ENCODE results near the gene SLC7A11. TPM values are rescaled to one million over a fixed set of nuclear protein-coding genes. Genes with fewer than 3 reads are reported as not detected.

SLC7A11 gene
- total RNA-seq, 4 donors from 2014 or later: 6.2 to 39.8 (median 8.8) TPM

DNA sequence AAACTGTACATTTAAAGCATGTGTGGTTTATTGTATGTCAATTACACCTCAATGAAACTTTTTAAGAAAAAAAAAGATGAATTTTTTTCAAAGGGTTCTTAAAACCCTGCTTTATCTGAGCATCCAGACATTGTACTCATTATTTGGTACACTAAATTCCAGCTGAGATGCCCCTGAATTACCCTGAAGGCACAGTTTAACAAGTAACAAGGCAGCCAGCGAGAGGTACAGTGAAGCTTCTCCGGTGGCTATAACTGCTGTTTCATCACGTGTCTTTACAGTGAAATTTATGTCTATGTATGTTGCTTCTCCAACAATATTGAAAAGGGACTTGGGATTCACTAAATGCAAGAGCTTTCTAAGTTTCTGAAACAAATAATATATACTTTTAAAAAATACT lies 15.8 kb downstream of the SLC7A11 start:
- Histone ChIP-seq H3K36me3 (no peaks in the 10 kb centered on the region), H3K27me3 (no peaks in the 10 kb centered on the region), H3K27ac (no peak overlapping the region), H3K9me3 (no peaks in the 10 kb centered on the region), H3K4me1 (peaks cover 10% of the 10 kb centered on the region in 2 donors), H3K4me3 (replicated peaks in 1 of 3) (no peak overlapping the region)
- intact Hi-C loops (cut with DNase I): no loop called here
- DNase-seq: no peak
- 89 to 95% methylated on average over 3 of the region's 3 CpGs for WGBS, 2 donors
- TF ChIP-seq, protein P1, sequence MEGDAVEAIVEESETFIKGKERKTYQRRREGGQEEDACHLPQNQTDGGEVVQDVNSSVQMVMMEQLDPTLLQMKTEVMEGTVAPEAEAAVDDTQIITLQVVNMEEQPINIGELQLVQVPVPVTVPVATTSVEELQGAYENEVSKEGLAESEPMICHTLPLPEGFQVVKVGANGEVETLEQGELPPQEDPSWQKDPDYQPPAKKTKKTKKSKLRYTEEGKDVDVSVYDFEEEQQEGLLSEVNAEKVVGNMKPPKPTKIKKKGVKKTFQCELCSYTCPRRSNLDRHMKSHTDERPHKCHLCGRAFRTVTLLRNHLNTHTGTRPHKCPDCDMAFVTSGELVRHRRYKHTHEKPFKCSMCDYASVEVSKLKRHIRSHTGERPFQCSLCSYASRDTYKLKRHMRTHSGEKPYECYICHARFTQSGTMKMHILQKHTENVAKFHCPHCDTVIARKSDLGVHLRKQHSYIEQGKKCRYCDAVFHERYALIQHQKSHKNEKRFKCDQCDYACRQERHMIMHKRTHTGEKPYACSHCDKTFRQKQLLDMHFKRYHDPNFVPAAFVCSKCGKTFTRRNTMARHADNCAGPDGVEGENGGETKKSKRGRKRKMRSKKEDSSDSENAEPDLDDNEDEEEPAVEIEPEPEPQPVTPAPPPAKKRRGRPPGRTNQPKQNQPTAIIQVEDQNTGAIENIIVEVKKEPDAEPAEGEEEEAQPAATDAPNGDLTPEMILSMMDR (IDR thresholded peaks at IDR 0.05): no peak
- TF ChIP-seq POLR2A (IDR thresholded peaks at IDR 0.05): no peak

DNA sequence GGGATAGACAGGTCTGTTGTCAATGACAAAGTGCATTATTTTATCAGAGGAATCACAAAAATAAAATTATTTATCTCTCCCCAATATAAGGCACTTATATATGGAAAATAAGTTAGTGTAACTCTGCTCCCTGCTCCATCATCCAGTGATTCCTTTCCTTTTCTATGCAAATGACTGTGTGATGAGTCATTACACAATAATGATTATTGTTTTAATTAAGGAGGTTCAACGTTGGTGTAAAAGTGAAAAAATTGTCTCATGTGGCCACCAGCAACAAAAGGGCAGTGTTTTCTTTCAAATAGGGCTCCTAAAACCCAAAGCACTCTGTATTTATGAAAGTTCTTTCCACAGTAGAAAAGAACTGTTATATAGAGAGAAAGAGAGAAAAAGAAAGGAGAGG lies 16.7 kb downstream of the SLC7A11 start:
- TF ChIP-seq, protein P1 (IDR thresholded peaks at IDR 0.05): no peak
- TF ChIP-seq POLR2A (IDR thresholded peaks at IDR 0.05): no peak
- intact Hi-C loops (cut with DNase I): no loop called here
- H3K36me3 ChIP-seq: no peaks in the 10 kb centered on the region
- no peak overlapping the region for H3K27ac ChIP-seq
- WGBS, 2 donors: 36 to 44% methylated on average over 1 of the region's 1 CpG
- no peaks in the 10 kb centered on the region for H3K27me3 ChIP-seq
- no peak overlapping the region for H3K4me3 ChIP-seq (replicated peaks in 1 of 3)
- no peak for DNase-seq
- H3K9me3 ChIP-seq: no peaks in the 10 kb centered on the region
- peaks cover 10% of the 10 kb centered on the region in 2 donors for H3K4me1 ChIP-seq

DNA sequence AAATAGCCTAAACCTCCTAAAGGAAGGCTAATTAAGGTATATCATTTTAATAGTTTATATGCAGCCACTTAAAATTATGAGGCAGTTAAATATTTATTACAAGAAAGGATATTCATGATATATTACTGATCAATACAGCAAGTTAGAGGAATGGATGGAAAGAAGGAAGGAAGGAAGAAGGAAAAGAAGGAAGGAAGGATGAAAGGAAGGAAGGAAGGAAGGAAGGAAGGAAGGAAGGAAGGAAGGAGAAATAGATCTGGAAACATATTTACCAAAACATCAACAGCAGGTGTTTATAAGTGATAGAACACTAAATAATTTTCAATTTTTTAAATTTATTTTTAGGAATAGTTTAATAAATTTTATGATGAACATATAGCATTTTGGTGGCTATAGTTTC lies 17.5 kb downstream of the SLC7A11 start:
- intact Hi-C loops (cut with DNase I): no loop called here
- no peak for DNase-seq
- no peaks in the 10 kb centered on the region for H3K36me3 ChIP-seq

DNA sequence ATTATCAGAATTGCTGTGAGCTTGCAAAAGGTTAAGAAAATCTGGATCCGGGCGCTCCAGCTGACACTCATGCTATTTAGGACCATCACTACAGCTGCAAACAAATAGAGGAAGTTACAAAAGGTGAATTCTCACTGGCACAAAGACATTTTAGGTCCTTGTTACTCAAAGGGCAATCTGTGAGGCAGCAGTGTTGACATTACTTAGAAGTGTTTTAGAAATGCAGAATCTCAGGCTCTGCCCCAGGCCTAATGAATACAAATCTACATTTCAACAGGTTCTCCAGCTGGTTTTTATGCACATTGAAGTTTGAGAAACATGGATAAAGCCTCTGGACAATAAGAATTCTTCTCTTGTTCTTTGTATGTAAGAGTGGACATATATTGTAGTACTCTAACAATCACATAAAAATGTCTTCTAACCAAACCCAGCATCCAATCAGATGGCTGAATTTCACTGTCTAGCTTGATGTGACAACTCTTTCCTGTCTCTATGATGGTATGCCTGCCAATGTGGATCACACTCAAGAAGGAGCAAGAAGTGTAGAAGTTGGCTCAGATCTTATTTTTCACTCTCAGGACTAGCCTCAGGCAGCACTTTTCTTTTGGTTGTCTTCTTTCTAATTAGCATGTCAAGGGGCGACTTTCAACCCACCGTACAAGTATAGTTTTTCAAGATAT lies 18.8 kb downstream of the SLC7A11 start:
- intact Hi-C loops (cut with DNase I): no loop called here
- 87 to 89% methylated on average over 4 of the region's 4 CpGs for WGBS, 2 donors

More for the DNA sequence above, 17.5 kb downstream of the SLC7A11 start:
- Histone ChIP-seq H3K27ac (no peak overlapping the region), H3K27me3 (no peaks in the 10 kb centered on the region), H3K4me3 (replicated peaks in 1 of 3) (no peak overlapping the region), H3K9me3 (no peaks in the 10 kb centered on the region), H3K4me1 (peaks cover 10% of the 10 kb centered on the region in 2 donors)
- TF ChIP-seq, protein P1 (IDR thresholded peaks at IDR 0.05): no peak
- no peak for TF ChIP-seq POLR2A (IDR thresholded peaks at IDR 0.05)

DNA sequence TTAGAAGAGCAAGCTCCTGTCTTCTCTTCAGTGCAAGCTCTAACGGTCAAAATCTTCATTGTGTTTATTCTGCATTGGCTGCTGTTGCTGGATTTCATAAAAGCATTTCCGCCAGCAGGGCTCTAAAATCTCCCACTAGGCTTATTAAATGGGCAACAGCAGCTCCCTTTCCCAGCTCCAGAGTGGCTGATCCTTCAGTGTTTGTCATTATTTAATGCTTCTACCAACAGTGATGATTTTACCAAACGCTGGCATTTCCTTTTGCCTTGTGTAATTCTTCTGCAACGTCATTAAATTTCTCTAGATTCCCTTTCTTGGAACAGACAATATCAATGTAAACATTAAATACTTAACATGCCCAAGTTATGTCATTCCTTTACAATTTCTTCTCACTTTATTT lies 20.1 kb downstream of the SLC7A11 start:
- intact Hi-C loops (cut with DNase I): no loop called here
- Histone ChIP-seq H3K36me3 (no peaks in the 10 kb centered on the region), H3K9me3 (no peaks in the 10 kb centered on the region), H3K27ac (peak overlapping the region in 2 of 3 donors; percentile 29 to 51), H3K27me3 (no peaks in the 10 kb centered on the region), H3K4me3 (replicated peaks in 1 of 3) (no peak overlapping the region), H3K4me1 (peaks cover 10% of the 10 kb centered on the region in 2 donors)
- DNase-seq: peak in 1 of 2 donors; percentile 22
- TF ChIP-seq, protein P1 (IDR thresholded peaks at IDR 0.05): peak in 2 of 6 experiments; percentile 6 to 18
- no peak for TF ChIP-seq POLR2A (IDR thresholded peaks at IDR 0.05)
- WGBS, 2 donors: 17 to 20% methylated on average over 4 of the region's 4 CpGs

More for the DNA sequence above, 18.8 kb downstream of the SLC7A11 start:
- TF ChIP-seq, protein P1 (IDR thresholded peaks at IDR 0.05): no peak
- no peak for TF ChIP-seq POLR2A (IDR thresholded peaks at IDR 0.05)
- no peak for DNase-seq
- Histone ChIP-seq H3K36me3 (no peaks in the 10 kb centered on the region), H3K27ac (no peak overlapping the region), H3K9me3 (no peaks in the 10 kb centered on the region), H3K27me3 (no peaks in the 10 kb centered on the region), H3K4me3 (replicated peaks in 1 of 3) (no peak overlapping the region), H3K4me1 (peaks cover 10% of the 10 kb centered on the region in 2 donors)

Measured in thyroid gland (tissue), 4 donors.